KMS-11 (cell line): ENCODE data around the gene FNDC7.

Experiments used
- H2AFZ ChIP-seq: fragments of 200-600 bp; sonication (generic); 2 replicates; pipeline ENCODE4 v1.6.1; 2016; ENCODE audit warnings: antibody characterized with exemption, mixed run types, low read depth
- H3K27ac ChIP-seq: fragments of 200-600 bp; sonication (generic); 2 replicates; pipeline ENCODE4 v1.6.1; 2016; ENCODE audit warnings: mild to moderate bottlenecking, mixed run types
- H3K27me3 ChIP-seq: fragments of 200-600 bp; sonication (generic); 2 replicates; pipeline ENCODE4 v1.6.1; 2017; ENCODE audit warnings: mild to moderate bottlenecking, low read depth, mixed run types, moderate library complexity; ENCODE audit not compliant: insufficient read depth
- H3K36me3 ChIP-seq: fragments of 200-600 bp; sonication (generic); 2 replicates; pipeline ENCODE4 v1.6.1; 2017; ENCODE audit warnings: mild to moderate bottlenecking, mixed run types; ENCODE audit not compliant: insufficient read depth
- H3K4me1 ChIP-seq: fragments of 200-600 bp; sonication (generic); 2 replicates; pipeline ENCODE4 v1.6.1; 2016; ENCODE audit warnings: mild to moderate bottlenecking, low read depth, mixed run types; ENCODE audit not compliant: poor library complexity, severe bottlenecking
- H3K4me2 ChIP-seq: fragments of 200-600 bp; sonication (generic); 2 replicates; pipeline ENCODE4 v1.7.0; 2016; ENCODE audit warnings: mild to moderate bottlenecking, mixed run types
- H3K4me3 ChIP-seq: fragments of 200-600 bp; sonication (generic); IDR thresholded peaks from 2 replicates; pipeline ENCODE4 v1.6.1; 2017; ENCODE audit warnings: low read depth, low read length, mixed read lengths; ENCODE audit not compliant: insufficient read depth
- H3K79me2 ChIP-seq: fragments of 200-600 bp; sonication (generic); 2 replicates; pipeline ENCODE4 v1.6.1; 2016; ENCODE audit warnings: low read depth, mixed run types; ENCODE audit not compliant: insufficient read depth
- H3K9ac ChIP-seq: fragments of 200-600 bp; sonication (generic); 2 replicates; pipeline ENCODE4 v1.6.1; 2016; ENCODE audit warnings: mild to moderate bottlenecking, mixed run types
- H4K20me1 ChIP-seq: fragments of 200-600 bp; sonication (generic); 2 replicates; pipeline ENCODE4 v1.6.1; 2016; ENCODE audit warnings: mild to moderate bottlenecking, mixed run types; ENCODE audit not compliant: insufficient read depth
- CTCF ChIP-seq: fragments of 200-600 bp; sonication (generic); conservative IDR thresholded peaks from 2 replicates; pipeline ENCODE4 v1.6.1; 2017; ENCODE audit warnings: low read depth, mild to moderate bottlenecking, antibody characterized with exemption, low read length, moderate library complexity, mixed read lengths

The FNDC7 gene

DNA sequence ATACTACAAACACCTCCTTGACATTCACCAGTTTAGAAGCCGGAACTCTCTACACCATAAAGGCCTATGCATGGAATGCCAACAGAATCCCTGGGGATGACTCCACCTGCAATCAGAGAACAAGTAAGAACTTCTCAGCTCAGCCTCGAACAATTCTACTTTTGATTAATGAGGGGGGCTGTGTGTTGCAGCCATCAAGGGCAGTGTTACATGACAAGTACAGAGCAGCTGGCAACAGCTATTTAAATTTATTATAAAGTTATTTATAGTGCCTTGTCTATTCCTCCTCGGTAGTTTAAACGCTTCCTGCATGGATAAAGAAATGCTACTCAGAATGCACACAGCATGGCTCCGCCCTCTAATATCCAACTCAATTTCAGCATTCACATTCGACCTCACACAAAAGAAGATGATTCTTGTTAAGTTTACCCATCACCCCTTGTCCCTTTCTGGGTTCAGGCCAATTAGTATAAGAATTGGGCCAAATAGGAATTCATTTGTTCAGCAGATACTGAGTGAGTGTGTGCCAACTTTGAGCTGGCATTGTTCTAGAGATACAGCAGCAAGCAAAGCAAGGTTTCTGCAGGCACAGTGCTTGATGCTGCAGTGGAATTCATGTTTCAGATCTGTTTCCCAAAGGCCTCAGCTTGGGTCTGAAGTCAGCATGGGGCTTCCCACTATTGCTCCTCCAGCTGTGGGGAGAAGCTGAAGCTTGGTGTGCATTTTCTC lies 6.4 kb downstream of the FNDC7 start:
- no peaks in the 10 kb centered on the region for H3K36me3 ChIP-seq
- no peak overlapping the region for H3K9ac ChIP-seq
- TF ChIP-seq CTCF: no peak
- H3K79me2 ChIP-seq: no peaks in the 10 kb centered on the region
- H3K4me3 ChIP-seq: no peak overlapping the region
- no peaks in the 10 kb centered on the region for H3K4me1 ChIP-seq
- H3K4me2 ChIP-seq: no peak overlapping the region
- H2AFZ ChIP-seq: no peak overlapping the region
- H3K27ac ChIP-seq: no peak overlapping the region
- no peaks in the 10 kb centered on the region for H3K27me3 ChIP-seq
- no peaks in the 10 kb centered on the region for H4K20me1 ChIP-seq

GRCh38 chr1:108719656-108720435 lies 7.1 kb downstream of the FNDC7 start:
- no peaks in the 10 kb centered on the region for H4K20me1 ChIP-seq
- H3K79me2 ChIP-seq: no peaks in the 10 kb centered on the region
- no peak overlapping the region for H3K4me2 ChIP-seq
- H3K27ac ChIP-seq: no peak overlapping the region
- H3K4me1 ChIP-seq: no peaks in the 10 kb centered on the region
- H3K4me3 ChIP-seq: no peak overlapping the region
- H3K36me3 ChIP-seq: no peaks in the 10 kb centered on the region
- no peaks in the 10 kb centered on the region for H3K27me3 ChIP-seq
- TF ChIP-seq CTCF: no peak
- H2AFZ ChIP-seq: no peak overlapping the region
- H3K9ac ChIP-seq: no peak overlapping the region

- Histone ChIP-seq H3K9ac (no peak overlapping the region), H3K4me2 (no peak overlapping the region)
These were observed 9.6 kb downstream of the FNDC7 start for GRCh38 chr1:108722292-108722691.

GRCh38 chr1:108725906-108726305 lies 13.2 kb downstream of the FNDC7 start:
- no peaks in the 10 kb centered on the region for H3K27me3 ChIP-seq
- H3K4me1 ChIP-seq: no peaks in the 10 kb centered on the region
- H3K36me3 ChIP-seq: no peaks in the 10 kb centered on the region
- no peak for TF ChIP-seq CTCF
- H3K9ac ChIP-seq: no peak overlapping the region
- no peak overlapping the region for H2AFZ ChIP-seq
- no peak overlapping the region for H3K4me3 ChIP-seq
- H4K20me1 ChIP-seq: no peaks in the 10 kb centered on the region
- H3K4me2 ChIP-seq: no peak overlapping the region
- no peaks in the 10 kb centered on the region for H3K79me2 ChIP-seq
- H3K27ac ChIP-seq: no peak overlapping the region

More at GRCh38 chr1:108722292-108722691, 9.6 kb downstream of the FNDC7 start:
- H3K4me1 ChIP-seq: no peaks in the 10 kb centered on the region
- H3K4me3 ChIP-seq: no peak overlapping the region
- H3K27me3 ChIP-seq: no peaks in the 10 kb centered on the region
- no peak overlapping the region for H3K27ac ChIP-seq
- no peaks in the 10 kb centered on the region for H4K20me1 ChIP-seq
- no peaks in the 10 kb centered on the region for H3K36me3 ChIP-seq
- TF ChIP-seq CTCF: no peak
- no peaks in the 10 kb centered on the region for H3K79me2 ChIP-seq
- H2AFZ ChIP-seq: no peak overlapping the region
